ENCODE measurements around the gene PGM2L1.

DNA sequence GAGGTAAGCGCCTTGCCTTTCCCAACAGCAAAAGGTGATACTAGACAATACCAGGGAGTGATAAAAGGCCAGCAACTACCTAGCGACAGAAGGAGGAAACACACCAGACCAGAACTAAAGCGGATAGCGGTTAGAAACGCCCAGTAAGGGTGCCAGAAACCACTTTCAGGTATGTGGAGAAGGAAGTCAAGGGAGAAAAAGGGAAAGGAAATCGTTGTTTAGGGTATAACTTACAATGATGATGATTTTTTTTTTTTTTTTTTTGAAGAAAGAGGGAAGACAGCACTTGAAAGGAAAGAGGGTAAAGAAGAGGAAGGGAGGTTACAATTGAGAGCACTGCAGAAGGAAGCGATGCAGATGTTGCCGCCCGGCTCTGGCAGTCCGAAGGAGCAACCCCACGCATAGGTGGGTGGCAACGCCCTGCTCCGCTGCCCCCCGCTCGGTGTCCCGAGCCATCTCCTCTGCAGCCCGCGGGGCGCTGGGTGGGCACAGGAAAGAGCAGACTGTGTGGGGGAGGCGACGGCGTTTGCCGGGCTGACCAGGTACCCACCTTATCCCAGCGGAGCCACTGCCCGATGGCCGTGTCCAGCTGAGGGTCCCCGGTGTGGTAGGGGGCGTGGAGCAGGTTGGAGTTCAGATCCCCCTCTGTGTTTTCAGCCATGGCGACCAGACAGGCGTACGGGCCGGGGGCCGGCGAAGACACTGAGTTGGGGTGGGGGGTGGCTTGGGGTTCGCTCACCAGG, 561 bp downstream of the PGM2L1 start:
- TF ChIP-seq CTCF (IDR thresholded peaks at IDR 0.05; ENCODE audit: low read depth, low read length), result no peak
- no peak for TF ChIP-seq EZH2phosphoT487 (IDR thresholded peaks at IDR 0.05; ENCODE audit: low read depth)
